ENCODE data around the gene GAPT.
"Not testable (repeated sequence)": the region's sequence is repeated elsewhere in the genome, so short reads cannot be mapped to it uniquely, and the experiment has no call there.

The GAPT gene

DNA sequence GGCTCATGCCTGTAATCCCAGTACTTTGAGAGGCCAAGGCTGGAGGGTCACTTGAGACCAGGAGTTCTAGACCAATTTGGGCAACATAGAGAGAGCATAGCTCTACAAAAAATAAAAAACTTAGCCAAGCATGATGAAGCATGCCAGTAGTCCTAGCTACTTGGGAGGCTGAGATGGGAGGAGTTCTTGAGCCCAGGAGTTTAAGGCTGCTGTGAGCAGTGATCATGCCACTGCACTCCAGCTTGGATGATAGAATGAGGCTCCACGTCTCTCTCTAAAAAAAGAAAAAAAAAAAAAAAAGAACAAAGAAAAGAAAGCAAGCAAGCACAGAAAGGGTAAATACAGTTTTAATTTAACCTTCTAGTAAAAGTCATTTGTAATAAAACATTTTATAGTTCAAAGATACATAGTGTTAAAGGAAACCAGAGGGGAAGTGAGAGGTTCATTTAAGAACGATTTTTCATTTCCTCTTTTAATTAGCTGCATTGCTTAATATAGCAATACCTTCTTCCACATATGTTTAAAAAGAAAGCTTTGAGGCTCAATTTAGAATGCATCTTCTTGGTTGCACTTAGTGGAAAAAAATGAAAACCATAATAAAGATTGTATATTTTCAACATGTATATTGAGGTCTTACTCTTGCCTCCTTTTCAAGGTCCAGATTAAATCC lies 14.9 kb downstream of the GAPT start:
- no peak for DNase-seq

GRCh38 chr5:58507715-58508114 lies 16.5 kb downstream of the GAPT start:
- DNase-seq: no peak

- DNase-seq: no peak
Observed at GRCh38 chr5:58517198-58517597, 26.0 kb downstream of the GAPT start.

DNA sequence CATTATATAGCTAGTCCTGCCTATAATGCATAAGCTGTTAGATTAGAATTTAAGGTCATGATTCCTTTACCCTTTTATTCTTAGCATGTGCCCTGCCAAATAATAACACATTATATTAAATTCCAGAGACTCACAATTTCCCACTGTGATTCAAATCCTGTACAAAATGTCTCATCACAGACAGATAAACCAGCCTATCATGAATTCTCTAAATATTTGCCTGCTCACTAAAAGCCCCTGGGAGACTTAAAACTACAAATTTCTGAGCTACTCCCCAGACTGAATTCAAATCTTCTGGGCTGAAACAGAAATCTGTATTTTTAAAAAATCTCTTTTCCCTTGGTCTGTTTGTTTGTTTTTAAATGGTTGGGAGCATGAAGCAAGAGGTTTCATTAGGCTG lies 32.7 kb downstream of the GAPT start:
- no peak for DNase-seq

- no peak for DNase-seq
Observed at GRCh38 chr5:58524571-58524970, 33.3 kb downstream of the GAPT start.

DNA sequence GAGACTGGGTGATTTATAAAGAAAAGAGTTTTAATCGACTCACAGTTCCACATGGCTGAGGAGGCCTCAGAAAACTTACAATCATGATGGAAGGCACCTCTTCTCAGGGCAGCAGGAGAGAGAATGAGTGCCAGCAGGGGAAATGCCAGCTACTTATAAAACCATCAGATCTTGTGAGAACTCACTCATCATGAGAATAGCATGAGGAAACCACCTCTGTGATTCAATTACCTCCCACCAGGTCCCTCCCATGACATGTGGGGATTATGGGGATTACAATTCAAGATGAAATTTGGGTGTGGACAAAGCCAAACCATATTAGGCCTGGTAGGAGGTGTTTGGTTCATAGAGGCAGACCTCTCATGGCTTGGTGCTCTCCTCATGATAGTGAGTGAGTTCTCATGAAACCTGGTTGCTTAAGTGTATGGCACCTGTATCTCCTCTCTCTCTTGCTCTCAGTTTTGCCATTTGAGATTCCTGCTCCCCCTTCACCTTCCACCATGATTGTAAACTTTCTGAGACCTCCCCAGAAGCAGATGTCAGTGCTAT lies 39.8 kb downstream of the GAPT start:
- DNase-seq: no peak

DNA sequence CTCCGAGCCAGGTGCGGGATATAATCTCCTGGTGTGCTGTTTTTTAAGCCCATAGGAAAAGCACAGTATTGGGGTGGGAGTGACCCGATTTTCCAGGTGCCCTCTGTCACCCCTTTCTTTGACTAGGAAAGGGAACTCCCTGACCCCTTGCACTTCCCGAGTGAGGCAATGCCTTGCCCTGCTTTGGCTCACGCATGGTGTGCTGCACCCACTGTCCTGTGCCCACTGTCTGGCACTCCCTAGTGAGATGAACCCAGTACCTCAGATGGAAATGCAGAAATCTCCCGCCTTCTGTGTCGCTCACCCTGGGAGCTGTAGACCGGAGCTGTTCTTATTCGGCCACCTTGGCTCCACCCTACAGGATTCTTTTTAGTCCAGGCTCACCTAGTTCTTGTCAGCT lies 50.7 kb downstream of the GAPT start:
- not testable (repeated sequence) for DNase-seq

- DNase-seq: no peak
Observed at GRCh38 chr5:58542709-58543108, 51.5 kb downstream of the GAPT start.

- DNase-seq: peak; percentile 50
Observed at GRCh38 chr5:58543723-58544122, 52.5 kb downstream of the GAPT start.

GRCh38 chr5:58544195-58544594 lies 53.0 kb downstream of the GAPT start:
- peak; percentile 75 for DNase-seq

DNA sequence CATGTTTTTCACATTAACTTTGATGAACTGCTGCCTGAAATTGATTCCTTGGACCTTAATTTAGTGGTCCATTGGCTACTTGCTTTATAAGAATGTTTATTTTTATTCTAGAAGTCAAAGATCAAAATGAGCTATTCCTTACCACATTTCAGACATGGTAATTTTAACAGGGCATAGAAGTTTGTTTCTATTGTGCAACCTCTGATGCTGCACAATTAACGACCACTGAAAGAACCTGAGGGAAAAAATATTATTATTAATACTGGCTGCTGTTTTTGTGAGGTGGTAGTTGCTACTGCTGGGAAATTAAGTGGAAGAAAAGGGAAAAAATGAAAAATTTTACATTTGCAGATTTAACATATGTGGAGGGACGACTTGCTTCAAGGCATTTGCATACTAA lies 53.7 kb downstream of the GAPT start:
- no peak for DNase-seq

GRCh38 chr5:58545912-58546311 lies 54.7 kb downstream of the GAPT start:
- peak; percentile 65 for DNase-seq
